Body of pancreas (tissue), 4 donors: ENCODE measurements around the gene TRIM17.

Experiments used
- POLR2A ChIP-seq, 3 donors: fragments of 450-650 bp; IDR thresholded peaks; one replicate each; pipeline ENCODE4 v1.6.1; 2016; ENCODE audit warnings: antibody characterized with exemption in 3 of 3, mild to moderate bottlenecking in 2 of 3
- TF ChIP-seq, protein P1 (sequence below), 7 experiments: fragments of 450-650 bp in 4 of 7; fragments of 200-600 bp in 3 of 7; sonication (generic) in 3 of 7; IDR thresholded peaks; one replicate each; pipeline ENCODE4 v1.5.1; 2016 to 2019; ENCODE audit warnings: antibody characterized with exemption in 7 of 7

DNA sequence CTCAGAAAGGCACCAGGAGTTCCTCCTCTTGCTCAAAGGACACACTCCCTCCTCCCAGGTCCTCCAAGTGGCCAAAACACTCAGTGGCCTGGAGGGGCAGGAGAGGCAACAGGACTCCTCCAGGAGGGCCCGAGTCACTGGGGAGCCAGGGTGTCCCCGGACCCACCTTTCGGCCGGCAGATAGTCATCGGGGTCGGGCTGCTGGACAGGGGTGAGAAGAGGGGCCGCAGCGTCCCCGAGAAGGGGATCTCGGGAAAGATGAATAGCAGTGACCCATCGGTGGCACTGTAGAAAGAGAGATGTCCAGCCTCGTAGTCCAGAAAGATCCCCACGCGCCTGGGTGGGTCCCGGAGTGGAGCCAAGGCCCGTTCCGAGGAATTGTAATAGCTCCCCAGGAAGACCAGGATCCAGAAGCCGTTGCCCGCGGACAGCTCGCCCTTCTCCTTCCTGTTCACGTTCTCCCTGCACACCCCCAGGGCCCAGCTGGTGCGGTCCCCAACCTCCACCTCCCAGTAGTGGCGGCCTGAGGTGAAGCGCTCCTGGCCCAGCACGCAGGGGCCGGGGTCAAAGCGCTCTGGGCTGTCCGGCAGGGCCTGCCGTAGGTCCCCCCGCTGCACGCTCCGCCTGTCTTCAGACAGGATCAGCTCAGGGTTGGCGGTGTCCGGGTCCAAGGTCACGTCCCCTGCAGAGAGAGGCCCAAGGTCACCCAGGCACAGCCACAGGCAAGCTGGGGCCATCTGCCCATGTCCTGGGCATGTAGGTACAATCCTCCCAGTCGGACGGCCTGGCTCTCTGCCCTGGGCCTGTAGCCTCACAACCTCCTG lies 21.9 kb downstream of the TRIM17 start:
- TF ChIP-seq, protein P1, sequence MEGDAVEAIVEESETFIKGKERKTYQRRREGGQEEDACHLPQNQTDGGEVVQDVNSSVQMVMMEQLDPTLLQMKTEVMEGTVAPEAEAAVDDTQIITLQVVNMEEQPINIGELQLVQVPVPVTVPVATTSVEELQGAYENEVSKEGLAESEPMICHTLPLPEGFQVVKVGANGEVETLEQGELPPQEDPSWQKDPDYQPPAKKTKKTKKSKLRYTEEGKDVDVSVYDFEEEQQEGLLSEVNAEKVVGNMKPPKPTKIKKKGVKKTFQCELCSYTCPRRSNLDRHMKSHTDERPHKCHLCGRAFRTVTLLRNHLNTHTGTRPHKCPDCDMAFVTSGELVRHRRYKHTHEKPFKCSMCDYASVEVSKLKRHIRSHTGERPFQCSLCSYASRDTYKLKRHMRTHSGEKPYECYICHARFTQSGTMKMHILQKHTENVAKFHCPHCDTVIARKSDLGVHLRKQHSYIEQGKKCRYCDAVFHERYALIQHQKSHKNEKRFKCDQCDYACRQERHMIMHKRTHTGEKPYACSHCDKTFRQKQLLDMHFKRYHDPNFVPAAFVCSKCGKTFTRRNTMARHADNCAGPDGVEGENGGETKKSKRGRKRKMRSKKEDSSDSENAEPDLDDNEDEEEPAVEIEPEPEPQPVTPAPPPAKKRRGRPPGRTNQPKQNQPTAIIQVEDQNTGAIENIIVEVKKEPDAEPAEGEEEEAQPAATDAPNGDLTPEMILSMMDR (IDR thresholded peaks at IDR 0.05): no peak
- TF ChIP-seq POLR2A (IDR thresholded peaks at IDR 0.05): no peak
